Measurements from ENCODE around the gene HOXB1.

- TF ChIP-seq CTCF (IDR thresholded peaks at IDR 0.05 in 8 of 11, conservative IDR thresholded peaks at IDR 0.05 in 3 of 11) (no peak), POLR2AphosphoS5 (IDR thresholded peaks at IDR 0.05) (no peak)
These were observed 21.0 kb upstream of the HOXB1 start for GRCh38 chr17:48551596-48552465.

All from spleen (tissue), 7 donors.